IMR-90 (cell line): ENCODE data around the gene GOLGA3. TPM values are rescaled to one million over a fixed set of nuclear protein-coding genes. Genes with fewer than 3 reads are reported as not detected.

ENCODE experiments used
- ATAC-seq: fragments of 200-7000 bp; cut with Tn5 transposase; 2 replicates; pipeline ENCODE4 v1.9.1; 2020; ENCODE audit warnings: low read depth, mild to moderate bottlenecking, moderate library complexity
- BruUV-seq: library from RNA; stranded (reverse); fragments of 400-500 nt; replicated peaks from 2 replicates; lab custom pipeline; 2021; lab: Mats Ljungman, UMichigan
- CTCF ChIA-PET: fragments of 300-600 bp; formaldehyde crosslinking; extraction: SDS; loops from one replicate; lab custom pipeline; 2021; ENCODE audit warnings: antibody characterized with exemption; lab: Yijun Ruan, JAX
- POLR2A ChIA-PET: fragments of 300-600 bp; sonication (Branson Sonifier 250); formaldehyde crosslinking; loops from one replicate; lab custom pipeline; 2022; ENCODE audit warnings: antibody characterized with exemption; ENCODE audit not compliant: unreplicated experiment; lab: Charles Lee
- DNase-seq: peaks from one replicate; pipeline ENCODE4 v3.0.0; 2013
- H2AFZ ChIP-seq: replicated peaks from 2 replicates; pipeline ENCODE3; 2013; ENCODE audit warnings: low read length, mild to moderate bottlenecking; ENCODE audit not compliant: poor library complexity
- H2AK5ac ChIP-seq: 2 replicates; pipeline ENCODE4 v1.6.1; 2013; ENCODE audit warnings: low read depth, low read length, inconsistent platforms
- H2AK9ac ChIP-seq: replicated peaks from 2 replicates; pipeline ENCODE3; 2013; ENCODE audit warnings: mild to moderate bottlenecking, low read depth, low read length, moderate library complexity; ENCODE audit not compliant: poor library complexity
- H2BK120ac ChIP-seq: 2 replicates; pipeline ENCODE4 v1.6.1; 2013; ENCODE audit warnings: low read depth, low read length, inconsistent platforms
- H2BK15ac ChIP-seq: 3 replicates; pipeline ENCODE4 v1.6.1; 2013; ENCODE audit warnings: low read depth, low read length, inconsistent platforms
- H2BK20ac ChIP-seq: 2 replicates; pipeline ENCODE4 v1.6.1; 2013; ENCODE audit warnings: low read depth, mild to moderate bottlenecking, inconsistent platforms, low read length, moderate library complexity
- H2BK5ac ChIP-seq: 2 replicates; pipeline ENCODE4 v1.6.1; 2013; ENCODE audit warnings: mild to moderate bottlenecking, low read depth, low read length, inconsistent platforms; ENCODE audit not compliant: poor library complexity, severe bottlenecking
- H3K14ac ChIP-seq: replicated peaks from 2 replicates; pipeline ENCODE4 v1.6.1; 2013; ENCODE audit warnings: low read depth, low read length, inconsistent platforms
- H3K18ac ChIP-seq: 2 replicates; pipeline ENCODE4 v1.6.1; 2013; ENCODE audit warnings: low read depth, low read length, control low read depth
- H3K23ac ChIP-seq: 2 replicates; pipeline ENCODE4 v1.6.1; 2013; ENCODE audit warnings: low read depth, low read length, inconsistent platforms
- H3K27ac ChIP-seq: 2 replicates; pipeline ENCODE4 v1.5.1; 2013; ENCODE audit warnings: mild to moderate bottlenecking, control low read depth, low read length; ENCODE audit not compliant: insufficient read depth
- H3K27me3 ChIP-seq: 2 replicates; pipeline ENCODE4 v1.6.1; 2013; ENCODE audit warnings: low read length; ENCODE audit not compliant: control insufficient read depth, insufficient read depth
- H3K36me3 ChIP-seq: 2 replicates; pipeline ENCODE4 v1.6.1; 2013; ENCODE audit warnings: low read length, mixed read lengths; ENCODE audit not compliant: control insufficient read depth, insufficient read depth
- H3K4ac ChIP-seq: 2 replicates; pipeline ENCODE4 v1.6.1; 2013; ENCODE audit warnings: low read depth, low read length, inconsistent platforms
- H3K4me1 ChIP-seq: 2 replicates; pipeline ENCODE4 v1.6.1; 2013; ENCODE audit warnings: low read length, mixed read lengths; ENCODE audit not compliant: control insufficient read depth, insufficient read depth
- H3K4me2 ChIP-seq: 2 replicates; pipeline ENCODE4 v1.6.1; 2013; ENCODE audit warnings: low read depth, mild to moderate bottlenecking, control low read depth, low read length, moderate library complexity
- H3K4me3 ChIP-seq: 2 replicates; pipeline ENCODE4 v1.5.1; 2013; ENCODE audit warnings: low read depth, mild to moderate bottlenecking, control low read depth, low read length, moderate library complexity; ENCODE audit not compliant: insufficient read depth
- H3K56ac ChIP-seq: 2 replicates; pipeline ENCODE4 v1.6.1; 2013; ENCODE audit warnings: low read length, inconsistent platforms; ENCODE audit not compliant: insufficient read depth; ENCODE audit errors: extremely low read depth
- H3K79me1 ChIP-seq, 2 experiments: 2 replicates each; pipeline ENCODE4 v1.6.1; 2013; ENCODE audit warnings: low read length in 2 of 2, inconsistent platforms in 1 of 2, low read depth in 1 of 2
- H3K9ac ChIP-seq: 2 replicates; pipeline ENCODE4 v1.6.1; 2013; ENCODE audit warnings: low read depth, low read length, control low read depth
- H3K9me1 ChIP-seq: 2 replicates; pipeline ENCODE4 v1.6.1; 2013; ENCODE audit warnings: low read length, inconsistent platforms; ENCODE audit not compliant: insufficient read depth
- H3K9me3 ChIP-seq: 2 replicates; pipeline ENCODE4 v1.6.1; 2013; ENCODE audit warnings: low read length; ENCODE audit not compliant: control insufficient read depth, insufficient read depth
- H4K20me1 ChIP-seq: 2 replicates; pipeline ENCODE4 v1.6.1; 2013; ENCODE audit warnings: low read length, inconsistent platforms; ENCODE audit not compliant: insufficient read depth
- H4K5ac ChIP-seq: 2 replicates; pipeline ENCODE4 v1.6.1; 2013; ENCODE audit warnings: mild to moderate bottlenecking, low read depth, low read length, control low read depth
- H4K8ac ChIP-seq, 2 experiments: 2 replicates each; pipeline ENCODE4 v1.6.1; 2013; ENCODE audit warnings: low read depth in 2 of 2, low read length in 2 of 2, control low read depth in 1 of 2, inconsistent platforms in 1 of 2
- H4K91ac ChIP-seq: 2 replicates; pipeline ENCODE4 v1.6.1; 2013; ENCODE audit warnings: low read depth, low read length, inconsistent platforms; ENCODE audit not compliant: insufficient read depth
- BHLHE40 ChIP-seq: fragments of 150-350 bp; IDR thresholded peaks from 2 replicates; pipeline ENCODE4 v1.6.1; 2016; ENCODE audit warnings: mild to moderate bottlenecking, low read depth, low read length
- CEBPB ChIP-seq: IDR thresholded peaks from 2 replicates; pipeline ENCODE4 v1.6.1; 2012; ENCODE audit warnings: low read depth, low read length, improper control_type of control experiment
- CHD1 ChIP-seq: IDR thresholded peaks from 2 replicates; pipeline ENCODE4 v1.6.1; 2012; ENCODE audit warnings: low read depth, low read length, improper control_type of control experiment
- CTCF ChIP-seq: conservative IDR thresholded peaks from 2 replicates; pipeline ENCODE4 v1.5.1; 2012; ENCODE audit warnings: mild to moderate bottlenecking, low read depth, low read length, improper control_type of control experiment
- FOS ChIP-seq: fragments of 150-350 bp; IDR thresholded peaks from 2 replicates; pipeline ENCODE4 v1.6.1; 2016; ENCODE audit warnings: low read depth, low read length
- MAFK ChIP-seq: IDR thresholded peaks from 2 replicates; pipeline ENCODE4 v1.6.1; 2012; ENCODE audit warnings: low read depth, low read length, improper control_type of control experiment
- MAZ ChIP-seq: IDR thresholded peaks from 2 replicates; pipeline ENCODE4 v1.6.1; 2012; ENCODE audit warnings: low read depth, mild to moderate bottlenecking, low read length, improper control_type of control experiment, moderate library complexity, borderline replicate concordance
- MXI1 ChIP-seq: IDR thresholded peaks from 2 replicates; pipeline ENCODE4 v1.6.1; 2012; ENCODE audit warnings: low read depth, mild to moderate bottlenecking, low read length, moderate library complexity, borderline replicate concordance
- NFE2L2 ChIP-seq: fragments of 150-350 bp; IDR thresholded peaks from 2 replicates; pipeline ENCODE4 v1.6.1; 2016; ENCODE audit warnings: low read depth, mild to moderate bottlenecking, low read length
- POLR2A ChIP-seq: IDR thresholded peaks from 2 replicates; pipeline ENCODE4 v1.6.1; 2012; ENCODE audit warnings: mild to moderate bottlenecking, low read depth, low read length
- RAD21 ChIP-seq: IDR thresholded peaks from 2 replicates; pipeline ENCODE4 v1.6.1; 2012; ENCODE audit warnings: low read length, improper control_type of control experiment
- RCOR1 ChIP-seq: IDR thresholded peaks from 2 replicates; pipeline ENCODE4 v1.6.1; 2012; ENCODE audit warnings: mild to moderate bottlenecking, low read length, improper control_type of control experiment; ENCODE audit not compliant: insufficient replicate concordance
- RFX5 ChIP-seq: IDR thresholded peaks from 2 replicates; pipeline ENCODE4 v1.8.0; 2012; ENCODE audit warnings: low read depth, mild to moderate bottlenecking, low read length, moderate library complexity
- SMC3 ChIP-seq: fragments of 150-350 bp; IDR thresholded peaks from 2 replicates; pipeline ENCODE4 v1.6.1; 2016; ENCODE audit warnings: low read depth, mild to moderate bottlenecking, antibody characterized with exemption, low read length, moderate library complexity
- USF2 ChIP-seq: fragments of 150-350 bp; IDR thresholded peaks from 2 replicates; pipeline ENCODE4 v1.6.1; 2017; ENCODE audit warnings: mild to moderate bottlenecking, antibody characterized with exemption, low read length, low read depth
- WGBS, 2 experiments: methylation state at CpG; one replicate each; pipeline versions ENCODE4 v1.1.5 to v1.1.7; 2013; ENCODE audit warnings: missing lambda C conversion rate in 2 of 2; ENCODE audit not compliant: insufficient read length in 1 of 2; ENCODE audit errors: extremely low coverage in 2 of 2; 5-methylcytosine and 5-hydroxymethylcytosine counted together
- dilution Hi-C: fragments of 300-500 bp; cut with HindIII; formaldehyde crosslinking; loops from one replicate; pipeline ENCODE4 v1.14.3; 2018; ENCODE audit warnings: low sequenced_read_pairs; ENCODE audit not compliant: unreplicated experiment
- in situ Hi-C: fragments of 300-500 bp; cut with MboI; formaldehyde crosslinking; loops from 3 replicates; pipeline ENCODE4 v1.14.3; 2019; ENCODE audit warnings: low sequenced_read_pairs, inconsistent platforms, mixed read lengths
- intact Hi-C: fragments of 100-400 bp; cut with micrococcal nuclease; formaldehyde crosslinking; loops from 2 replicates; pipeline ENCODE4 v1.10.0; 2022
- polyA plus RNA-seq, 3 experiments: library from polyadenylated mRNA; depleted of rRNA; stranded (reverse); fragments of >200 nt; gene quantifications; 2 replicates each; pipeline ENCODE4 v1.2.3, GENCODE V29; 2012; ENCODE audit warnings: low replicate concordance in 1 of 3
- total RNA-seq: library from RNA; depleted of rRNA; stranded (reverse); fragments of >200 nt; gene quantifications from 2 replicates; pipeline ENCODE4 v1.2.3, GENCODE V29; 2012
- TF ChIP-seq, protein P1 (sequence below): fragments of 150-350 bp; IDR thresholded peaks from 2 replicates; pipeline ENCODE4 v1.6.1; 2016; ENCODE audit warnings: low read depth, mild to moderate bottlenecking, low read length, moderate library complexity, borderline replicate concordance

The GOLGA3 gene
- total and polyA plus RNA-seq, 2 of the 4 experiments (the other 2 are of a cell fraction) = 39.6 to 99.8 TPM

DNA sequence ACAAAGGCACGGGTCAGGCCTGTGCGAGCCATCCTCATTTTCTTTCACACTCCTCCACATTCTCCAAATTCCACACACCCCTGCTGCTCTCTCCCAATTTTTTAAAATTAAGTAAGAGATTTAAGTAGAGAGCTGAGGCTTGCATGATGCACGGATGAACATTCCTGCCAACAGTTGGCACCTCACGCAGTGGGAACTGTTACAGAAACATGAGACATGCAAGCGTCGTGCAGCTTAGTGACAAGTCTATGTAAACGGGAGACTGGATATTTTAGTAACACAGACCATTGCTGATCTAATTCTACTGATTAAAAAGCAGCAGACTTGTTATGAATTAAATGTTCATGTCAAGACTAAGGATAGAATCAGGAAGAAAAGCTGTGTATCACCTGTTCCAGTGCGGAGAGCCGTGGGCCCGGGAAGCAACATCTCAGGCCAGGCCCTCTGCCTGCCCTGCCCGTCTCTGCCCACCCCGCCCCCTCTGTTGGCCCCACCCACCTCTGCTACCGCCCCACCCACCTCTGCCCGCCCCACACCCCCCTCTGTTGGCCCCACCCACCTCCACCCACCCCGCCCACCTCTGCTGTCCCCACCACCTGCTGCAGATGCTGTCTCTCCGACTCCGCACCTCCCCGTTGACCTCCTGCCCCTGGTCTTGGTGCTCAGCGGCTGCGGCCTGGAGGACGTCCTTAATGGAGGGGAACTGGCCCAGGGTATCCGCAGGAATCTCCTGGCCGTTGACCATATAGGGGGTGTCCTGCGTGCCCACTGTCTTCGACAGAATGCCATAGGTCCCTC is 21.2 kb downstream of the GOLGA3 start:
- Histone ChIP-seq H2AK5ac (no peak overlapping the region), H2BK20ac (no peak overlapping the region), H3K27ac (no peak overlapping the region), H3K4me2 (no peak overlapping the region), H3K4ac (no peak overlapping the region), H3K36me3 (peaks cover 73% of the 10 kb centered on the region), H2BK5ac (no peak overlapping the region), H3K9me3 (no peaks in the 10 kb centered on the region), H4K20me1 (peaks cover 89% of the 10 kb centered on the region), H2AK9ac (no peak overlapping the region), H3K27me3 (no peaks in the 10 kb centered on the region), H3K9me1 (peaks cover 16% of the 10 kb centered on the region), H3K4me3 (no peak overlapping the region), H2AFZ (no peak overlapping the region), H3K23ac (no peak overlapping the region), H3K79me1 (peaks cover 17 to 70% of the 10 kb centered on the region in 2 experiments), H3K14ac (no peak overlapping the region), H2BK15ac (no peak overlapping the region), H2BK120ac (no peak overlapping the region), H3K56ac (no peak overlapping the region), H3K18ac (no peak overlapping the region), H4K8ac (no peak overlapping the region), H3K4me1 (peaks cover 2% of the 10 kb centered on the region; the same call in 1 of the 2 replicates), H4K5ac (no peak overlapping the region), H4K91ac (no peak overlapping the region), H3K9ac (no peak overlapping the region)
- no peak for DNase-seq
- no TSS peak for BruUV-seq
- ChIA-PET CTCF (no interaction called here), POLR2A (no interaction called here)
- no peak for ATAC-seq
- TF ChIP-seq MXI1 (no peak), RAD21 (no peak), POLR2A (no peak), MAZ (no peak), CHD1 (no peak), NFE2L2 (no peak), BHLHE40 (no peak), CTCF (no peak), RCOR1 (no peak), CEBPB (no peak), SMC3 (no peak), MAFK (no peak), FOS (no peak), USF2 (no peak), RFX5 (no peak)
- TF ChIP-seq, protein P1, sequence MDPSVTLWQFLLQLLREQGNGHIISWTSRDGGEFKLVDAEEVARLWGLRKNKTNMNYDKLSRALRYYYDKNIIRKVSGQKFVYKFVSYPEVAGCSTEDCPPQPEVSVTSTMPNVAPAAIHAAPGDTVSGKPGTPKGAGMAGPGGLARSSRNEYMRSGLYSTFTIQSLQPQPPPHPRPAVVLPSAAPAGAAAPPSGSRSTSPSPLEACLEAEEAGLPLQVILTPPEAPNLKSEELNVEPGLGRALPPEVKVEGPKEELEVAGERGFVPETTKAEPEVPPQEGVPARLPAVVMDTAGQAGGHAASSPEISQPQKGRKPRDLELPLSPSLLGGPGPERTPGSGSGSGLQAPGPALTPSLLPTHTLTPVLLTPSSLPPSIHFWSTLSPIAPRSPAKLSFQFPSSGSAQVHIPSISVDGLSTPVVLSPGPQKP = no peak
- dilution Hi-C loops (no loop called here), intact Hi-C loops (no loop called here), in situ Hi-C loops (no loop called here)
- WGBS, 2 experiments = no CpG with 5 or more reads among the region's 25 CpGs
